Trophoblast cell (in vitro differentiated cells and primary cell): ENCODE results near the gene GABRE.

ENCODE experiments used
- DNase-seq, 2 donors: peaks; one replicate each; pipeline ENCODE4 v3.0.0-alpha.2; 2016
- H2AFZ ChIP-seq: 2 replicates; pipeline ENCODE4 v1.6.1; 2013; ENCODE audit warnings: low read length, moderate library complexity, mild to moderate bottlenecking; ENCODE audit not compliant: insufficient read depth, poor library complexity
- H2AK5ac ChIP-seq: 2 replicates; pipeline ENCODE4 v1.6.1; 2013; ENCODE audit warnings: mild to moderate bottlenecking, low read length
- H2BK120ac ChIP-seq: 2 replicates; pipeline ENCODE4 v1.6.1; 2013; ENCODE audit warnings: low read length, mild to moderate bottlenecking, moderate library complexity; ENCODE audit not compliant: insufficient read depth, poor library complexity
- H2BK12ac ChIP-seq: 2 replicates; pipeline ENCODE4 v1.6.1; 2013; ENCODE audit warnings: mild to moderate bottlenecking, low read length, moderate library complexity
- H2BK5ac ChIP-seq: 2 replicates; pipeline ENCODE4 v1.6.1; 2013; ENCODE audit warnings: low read length, low read depth, moderate library complexity, mild to moderate bottlenecking; ENCODE audit not compliant: poor library complexity
- H3K14ac ChIP-seq: 2 replicates; pipeline ENCODE4 v1.6.1; 2013; ENCODE audit warnings: mild to moderate bottlenecking, low read length
- H3K18ac ChIP-seq: 2 replicates; pipeline ENCODE4 v1.6.1; 2013; ENCODE audit warnings: mild to moderate bottlenecking, low read length
- H3K23ac ChIP-seq: 2 replicates; pipeline ENCODE4 v1.6.1; 2013; ENCODE audit warnings: low read length
- H3K27ac ChIP-seq: 2 replicates; pipeline ENCODE4 v1.5.1; 2013; ENCODE audit warnings: low read depth, mild to moderate bottlenecking, inconsistent platforms, low read length, moderate library complexity
- H3K27me3 ChIP-seq: 2 replicates; pipeline ENCODE4 v1.6.1; 2013; ENCODE audit warnings: inconsistent platforms, mild to moderate bottlenecking, low read length, moderate library complexity; ENCODE audit not compliant: insufficient read depth
- H3K36me3 ChIP-seq, 2 experiments: 1 replicate in 1 of 2; 2 replicates in 1 of 2; pipeline ENCODE4 v1.6.1; 2013; ENCODE audit warnings: low read length in 2 of 2, mild to moderate bottlenecking in 2 of 2, moderate library complexity in 1 of 2; ENCODE audit not compliant: insufficient read depth in 2 of 2, control insufficient read depth in 1 of 2
- H3K4ac ChIP-seq: 2 replicates; pipeline ENCODE4 v1.6.1; 2013; ENCODE audit warnings: low read depth, mild to moderate bottlenecking, low read length, moderate library complexity
- H3K4me1 ChIP-seq, 2 experiments: 1 replicate in 1 of 2; 2 replicates in 1 of 2; pipeline ENCODE4 v1.6.1; 2013; ENCODE audit warnings: low read length in 2 of 2, mild to moderate bottlenecking in 2 of 2, moderate library complexity in 1 of 2; ENCODE audit not compliant: insufficient read depth in 2 of 2, control insufficient read depth in 1 of 2
- H3K4me2 ChIP-seq: 2 replicates; pipeline ENCODE4 v1.6.1; 2013; ENCODE audit warnings: inconsistent platforms, mild to moderate bottlenecking, low read length, moderate library complexity
- H3K4me3 ChIP-seq: 2 replicates; pipeline ENCODE4 v1.5.1; 2013; ENCODE audit warnings: mild to moderate bottlenecking, low read depth, low read length, inconsistent platforms
- H3K79me1 ChIP-seq: one replicate; pipeline ENCODE4 v1.6.1; 2013; ENCODE audit warnings: low read length
- H3K79me2 ChIP-seq: 2 replicates; pipeline ENCODE4 v1.6.1; 2013; ENCODE audit warnings: low read length, mild to moderate bottlenecking; ENCODE audit not compliant: control insufficient read depth, insufficient read depth, poor library complexity
- H3K9ac ChIP-seq: 2 replicates; pipeline ENCODE4 v1.6.1; 2013; ENCODE audit warnings: mild to moderate bottlenecking, low read length
- H3K9me3 ChIP-seq: 2 replicates; pipeline ENCODE4 v1.6.1; 2013; ENCODE audit warnings: low read depth, mild to moderate bottlenecking, control low read depth, inconsistent platforms, low read length; ENCODE audit not compliant: insufficient read depth
- H4K12ac ChIP-seq: 2 replicates; pipeline ENCODE4 v1.6.1; 2013; ENCODE audit warnings: low read depth, mild to moderate bottlenecking, low read length, moderate library complexity
- H4K8ac ChIP-seq: 2 replicates; pipeline ENCODE4 v1.6.1; 2013; ENCODE audit warnings: low read depth, mild to moderate bottlenecking, low read length, moderate library complexity
- H4K91ac ChIP-seq: one replicate; pipeline ENCODE4 v1.6.1; 2013; ENCODE audit warnings: low read depth, mild to moderate bottlenecking, low read length, moderate library complexity
- whole genome bisulfite sequencing: extraction: QIAGEN DNeasy Blood & Tissue Kit; methylation state at CpG from one replicate; pipeline ENCODE4 v1.1.7; 2013; ENCODE audit warnings: missing lambda C conversion rate; ENCODE audit not compliant: insufficient read length, insufficient coverage; ENCODE audit errors: extremely low coverage; 5-methylcytosine and 5-hydroxymethylcytosine counted together

GABRE gene

GRCh38 chrX:151985955-151986354 lies 11.5 kb upstream of the GABRE start:
- no peak overlapping the region for H3K14ac ChIP-seq
- no peak overlapping the region for H2AK5ac ChIP-seq
- no peak overlapping the region for H3K18ac ChIP-seq
- no peaks in the 10 kb centered on the region for H3K36me3 ChIP-seq
- H3K27ac ChIP-seq, result no peak overlapping the region
- H3K9me3 ChIP-seq, result no peaks in the 10 kb centered on the region
- H3K79me1 ChIP-seq, result peaks cover 2% of the 10 kb centered on the region
- H3K4me2 ChIP-seq, result no peak overlapping the region
- no peak overlapping the region for H3K4ac ChIP-seq
- no peak overlapping the region for H3K9ac ChIP-seq
- no peak overlapping the region for H2BK120ac ChIP-seq
- no peak overlapping the region for H2BK12ac ChIP-seq
- H3K79me2 ChIP-seq, result no peaks in the 10 kb centered on the region
- no peak overlapping the region for H3K23ac ChIP-seq
- H3K4me1 ChIP-seq, result peaks cover 0 to 2% of the 10 kb centered on the region in 2 experiments
- DNase-seq, result no peak
- H4K8ac ChIP-seq, result no peak overlapping the region
- no peaks in the 10 kb centered on the region for H3K27me3 ChIP-seq
- WGBS, result no CpG with 5 or more reads among the region's 3 CpGs
- no peak overlapping the region for H2AFZ ChIP-seq
- no peak overlapping the region for H3K4me3 ChIP-seq
- no peak overlapping the region for H4K91ac ChIP-seq
- no peak overlapping the region for H4K12ac ChIP-seq
- no peak overlapping the region for H2BK5ac ChIP-seq

- H2BK5ac ChIP-seq, result no peak overlapping the region
- H2AK5ac ChIP-seq, result no peak overlapping the region
- H3K9me3 ChIP-seq, result no peaks in the 10 kb centered on the region
- H3K23ac ChIP-seq, result no peak overlapping the region
- no peak overlapping the region for H2AFZ ChIP-seq
- H2BK12ac ChIP-seq, result no peak overlapping the region
- H3K9ac ChIP-seq, result no peak overlapping the region
- no peak overlapping the region for H3K4me2 ChIP-seq
- no peak overlapping the region for H4K8ac ChIP-seq
- no CpG with 5 or more reads among the region's 4 CpGs for WGBS
- H4K12ac ChIP-seq, result no peak overlapping the region
- H4K91ac ChIP-seq, result no peak overlapping the region
- peaks cover 2% of the 10 kb centered on the region for H3K79me1 ChIP-seq
- no peaks in the 10 kb centered on the region for H3K36me3 ChIP-seq
- H3K4me1 ChIP-seq, result peaks cover 0 to 2% of the 10 kb centered on the region in 2 experiments
- no peaks in the 10 kb centered on the region for H3K79me2 ChIP-seq
- no peaks in the 10 kb centered on the region for H3K27me3 ChIP-seq
- no peak overlapping the region for H3K4me3 ChIP-seq
- H2BK120ac ChIP-seq, result no peak overlapping the region
- no peak overlapping the region for H3K27ac ChIP-seq
- DNase-seq, result no peak
- H3K14ac ChIP-seq, result no peak overlapping the region
- no peak overlapping the region for H3K18ac ChIP-seq
- H3K4ac ChIP-seq, result no peak overlapping the region
These were observed 11.1 kb upstream of the GABRE start for GRCh38 chrX:151985531-151985930.

DNA sequence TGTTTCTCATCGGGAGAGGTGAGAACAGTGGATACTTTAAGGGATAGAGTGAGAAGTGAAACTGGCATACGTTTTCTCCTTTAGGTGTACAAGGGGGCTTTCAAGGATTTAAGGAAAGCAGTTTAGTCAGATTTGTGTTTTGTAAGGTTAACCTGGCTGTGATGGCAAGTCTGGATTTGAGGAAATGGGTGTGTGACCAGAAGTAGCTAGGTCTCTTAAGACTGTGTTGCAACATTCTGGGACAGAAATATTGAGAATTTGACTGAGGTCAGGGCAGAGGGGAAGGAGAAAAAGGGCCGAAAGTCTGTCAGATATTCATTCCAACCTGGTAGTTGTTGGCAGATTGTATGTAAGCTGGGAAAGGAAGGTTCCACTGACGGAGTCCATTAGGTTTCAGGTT lies 10.4 kb upstream of the GABRE start:
- Histone ChIP-seq H3K27ac (no peak overlapping the region), H2AFZ (no peak overlapping the region), H2BK5ac (no peak overlapping the region), H3K9ac (no peak overlapping the region), H3K79me1 (peaks cover 2% of the 10 kb centered on the region), H3K23ac (no peak overlapping the region), H3K14ac (no peak overlapping the region), H4K12ac (no peak overlapping the region), H3K79me2 (no peaks in the 10 kb centered on the region), H3K36me3 (no peaks in the 10 kb centered on the region), H3K4ac (no peak overlapping the region), H3K4me3 (no peak overlapping the region), H3K9me3 (no peaks in the 10 kb centered on the region), H3K18ac (no peak overlapping the region), H2BK120ac (no peak overlapping the region), H4K8ac (no peak overlapping the region), H2BK12ac (no peak overlapping the region), H3K4me1 (peaks cover 0 to 2% of the 10 kb centered on the region in 2 experiments), H3K27me3 (no peaks in the 10 kb centered on the region), H2AK5ac (no peak overlapping the region), H3K4me2 (no peak overlapping the region), H4K91ac (no peak overlapping the region)
- no peak for DNase-seq
- WGBS, result no CpG with 5 or more reads among the region's 4 CpGs

GRCh38 chrX:151984328-151984727 lies 9.9 kb upstream of the GABRE start:
- no peak overlapping the region for H3K4me2 ChIP-seq
- no peak overlapping the region for H3K4me3 ChIP-seq
- peaks cover 2% of the 10 kb centered on the region for H3K79me1 ChIP-seq
- no peaks in the 10 kb centered on the region for H3K27me3 ChIP-seq
- no peaks in the 10 kb centered on the region for H3K79me2 ChIP-seq
- peak; percentile 38 to 65 for DNase-seq
- WGBS, result no CpG with 5 or more reads among the region's 3 CpGs
- H2BK120ac ChIP-seq, result no peak overlapping the region
- no peak overlapping the region for H2AFZ ChIP-seq
- H3K9ac ChIP-seq, result no peak overlapping the region
- H3K18ac ChIP-seq, result no peak overlapping the region
- H4K8ac ChIP-seq, result no peak overlapping the region
- no peaks in the 10 kb centered on the region for H3K36me3 ChIP-seq
- no peak overlapping the region for H3K23ac ChIP-seq
- H3K9me3 ChIP-seq, result no peaks in the 10 kb centered on the region
- no peak overlapping the region for H4K12ac ChIP-seq
- no peak overlapping the region for H4K91ac ChIP-seq
- H3K4me1 ChIP-seq, result peaks cover 0 to 2% of the 10 kb centered on the region in 2 experiments
- no peak overlapping the region for H2BK12ac ChIP-seq
- H3K4ac ChIP-seq, result no peak overlapping the region
- no peak overlapping the region for H3K27ac ChIP-seq
- no peak overlapping the region for H2BK5ac ChIP-seq
- no peak overlapping the region for H3K14ac ChIP-seq
- H2AK5ac ChIP-seq, result no peak overlapping the region
